Endothelial cell of umbilical vein (primary cell): ENCODE measurements around the gene LEP. TPM values are rescaled to one million over a fixed set of nuclear protein-coding genes. Genes with fewer than 3 reads are reported as not detected.

Experiments
- BruUV-seq: library from RNA; stranded (reverse); fragments of 400-500 nt; replicated peaks from 2 replicates; lab custom pipeline; 2021; lab: Mats Ljungman, UMichigan
- CTCF ChIA-PET: fragments of 300-600, 350-600 bp; sonication (Branson Sonifier 250); formaldehyde crosslinking; loops from one replicate; lab custom pipeline; 2021; ENCODE audit warnings: antibody characterized with exemption, inconsistent platforms; lab: Charles Lee
- POLR2A ChIA-PET: fragments of 300-600, 350-600 bp; sonication (Branson Sonifier 250); formaldehyde crosslinking; loops from one replicate; lab custom pipeline; 2021; ENCODE audit warnings: antibody characterized with exemption, inconsistent platforms; lab: Charles Lee
- DNase-seq: peaks from one replicate; pipeline ENCODE4 v3.0.0-alpha.2; 2011; ENCODE audit warnings: low read depth, low spot score
- FAIRE-seq: peaks from 2 replicates; lab custom pipeline; 2011; peaks lifted over from hg19 to GRCh38; lab: Jason Lieb, UNC
- H2AFZ ChIP-seq: 2 replicates; pipeline ENCODE4 v1.6.0; 2012; ENCODE audit warnings: low read depth, low read length, control low read depth, inconsistent platforms
- H3K27ac ChIP-seq: 2 replicates; pipeline ENCODE4 v1.5.1; 2011; ENCODE audit warnings: low read depth, mild to moderate bottlenecking, control low read depth, low read length, moderate library complexity; ENCODE audit not compliant: insufficient read depth
- H3K27me3 ChIP-seq, 2 experiments: 2 replicates each; pipeline versions ENCODE4 v1.6.0 to v1.6.1; 2011; ENCODE audit warnings: low read length in 2 of 2, mixed read lengths in 1 of 2; ENCODE audit not compliant: control insufficient read depth in 2 of 2, insufficient read depth in 2 of 2
- H3K36me3 ChIP-seq, 2 experiments: 2 replicates in 1 of 2; 3 replicates in 1 of 2; pipeline ENCODE4 v1.5.1; 2011; ENCODE audit warnings: low read length in 2 of 2, mild to moderate bottlenecking in 1 of 2, moderate library complexity in 1 of 2; ENCODE audit not compliant: control insufficient read depth in 2 of 2, insufficient read depth in 2 of 2; ENCODE audit errors: extremely low read depth in 1 of 2
- H3K4me1 ChIP-seq: 3 replicates; pipeline ENCODE4 v1.5.1; 2011; ENCODE audit warnings: mild to moderate bottlenecking, low read length; ENCODE audit not compliant: control insufficient read depth, insufficient read depth; ENCODE audit errors: extremely low read depth
- H3K4me2 ChIP-seq: 2 replicates; pipeline ENCODE4 v1.6.1; 2011; ENCODE audit warnings: low read length, control low read depth, mixed read lengths; ENCODE audit not compliant: insufficient read depth
- H3K4me3 ChIP-seq, 3 experiments: fragments of 200-600 bp in 1 of 3; sonication (generic), shearing (Covaris generic) in 1 of 3; replicated peaks in 1 of 3; 2 replicates each; pipeline ENCODE4 v1.5.1; 2011 to 2016; ENCODE audit warnings: control low read depth in 3 of 3, low read length in 3 of 3, mild to moderate bottlenecking in 2 of 3, inconsistent platforms in 1 of 3, low read depth in 1 of 3, moderate library complexity in 1 of 3; ENCODE audit not compliant: insufficient read depth in 1 of 3
- H3K79me2 ChIP-seq: 2 replicates; pipeline ENCODE4 v1.6.0; 2012; ENCODE audit warnings: low read length, inconsistent platforms; ENCODE audit not compliant: control insufficient read depth, insufficient read depth
- H3K9ac ChIP-seq: replicated peaks from 2 replicates; pipeline ENCODE3; 2011; ENCODE audit warnings: low read length, control low read depth; ENCODE audit not compliant: insufficient read depth; ENCODE audit errors: extremely low read depth
- H3K9me1 ChIP-seq: replicated peaks from 3 replicates; pipeline ENCODE4 v1.6.0; 2011; ENCODE audit warnings: mild to moderate bottlenecking, low read length; ENCODE audit not compliant: control insufficient read depth, insufficient read depth; ENCODE audit errors: extremely low read depth
- H3K9me3 ChIP-seq: replicated peaks from 2 replicates; pipeline ENCODE4 v1.5.1; 2012; ENCODE audit warnings: low read length, inconsistent platforms; ENCODE audit not compliant: control insufficient read depth, insufficient read depth
- H4K20me1 ChIP-seq: replicated peaks from 2 replicates; pipeline ENCODE3; 2011; ENCODE audit warnings: mild to moderate bottlenecking, low read length; ENCODE audit not compliant: control insufficient read depth, insufficient read depth; ENCODE audit errors: extremely low read depth
- EZH2 ChIP-seq: IDR thresholded peaks from 2 replicates; pipeline ENCODE4 v1.6.1; 2012; ENCODE audit warnings: borderline replicate concordance, low read depth, mild to moderate bottlenecking, moderate library complexity, low read length, inconsistent platforms; ENCODE audit not compliant: severe bottlenecking
- FOS ChIP-seq: IDR thresholded peaks from 2 replicates; pipeline ENCODE4 v1.6.1; 2011; ENCODE audit warnings: mild to moderate bottlenecking, low read length, moderate library complexity, borderline replicate concordance; ENCODE audit not compliant: insufficient read depth
- GATA2 ChIP-seq: IDR thresholded peaks from 2 replicates; pipeline ENCODE4 v1.7.0; 2011; ENCODE audit warnings: low read depth, mild to moderate bottlenecking, moderate library complexity, mixed read lengths, low read length; ENCODE audit not compliant: insufficient read length, insufficient read depth
- JUN ChIP-seq: IDR thresholded peaks from 2 replicates; pipeline ENCODE4 v1.6.1; 2011; ENCODE audit warnings: borderline replicate concordance, low read depth; ENCODE audit not compliant: insufficient read length, insufficient read depth
- MAX ChIP-seq: IDR thresholded peaks from 2 replicates; pipeline ENCODE4 v1.6.1; 2011; ENCODE audit not compliant: insufficient read depth, insufficient read length
- MYC ChIP-seq: IDR thresholded peaks from one replicate; pipeline ENCODE4 v1.6.1; 2011; ENCODE audit warnings: mild to moderate bottlenecking, low read depth, low read length
- POLR2A ChIP-seq: IDR thresholded peaks from 2 replicates; pipeline ENCODE4 v1.6.1; 2012; ENCODE audit warnings: low read depth, mild to moderate bottlenecking, control low read depth, low read length
- POLR2AphosphoS5 ChIP-seq: IDR thresholded peaks from 2 replicates; pipeline ENCODE4 v1.6.1; 2012; ENCODE audit warnings: low read depth, mild to moderate bottlenecking, control low read depth, low read length, moderate library complexity; ENCODE audit not compliant: insufficient read depth
- dilution Hi-C: fragments of 300-500 bp; cut with MboI; formaldehyde crosslinking; loops from one replicate; pipeline ENCODE4 v1.15.0; 2019; ENCODE audit warnings: low sequenced_read_pairs; ENCODE audit not compliant: extremely low pct_ligation_motif_present
- intact Hi-C: fragments of 100-400 bp; cut with micrococcal nuclease; formaldehyde crosslinking; loops from one replicate; pipeline ENCODE4 v1.10.0; 2022
- polyA plus RNA-seq, 4 experiments: library from polyadenylated mRNA; depleted of rRNA in 3 of 4; stranded (reverse) in 3 of 4; unstranded in 1 of 4; fragments of >200 nt; gene quantifications; 2 replicates each; pipeline versions ENCODE4 v1.2.1 to v1.2.3, GENCODE V29; 2011 to 2012; ENCODE audit warnings: missing spikeins in 1 of 4
- total RNA-seq: library from RNA; stranded (reverse); gene quantifications from 2 replicates; pipeline ENCODE4 v1.2.3, GENCODE V29; 2021
- TF ChIP-seq, protein P1 (sequence below), 2 donors: IDR thresholded peaks; 1 replicate in 1 of 2; 2 replicates in 1 of 2; pipeline ENCODE4 v1.5.1; 2011; ENCODE audit warnings: low read length in 2 of 2, mild to moderate bottlenecking in 2 of 2, moderate library complexity in 2 of 2, control low read depth in 1 of 2, inconsistent platforms in 1 of 2, low read depth in 1 of 2; ENCODE audit not compliant: insufficient read depth in 1 of 2; ENCODE audit errors: extremely low read depth in 1 of 2

LEP gene
- total and polyA plus RNA-seq, 2 donors (not counting 3 experiments of a cell fraction or from before 2014, with no cell fraction given): not detected

- DNase-seq: no peak
- no peaks in the 10 kb centered on the region for H3K9me3 ChIP-seq
- H3K9ac ChIP-seq: no peak overlapping the region
- dilution Hi-C loops: no loop called here
- H3K79me2 ChIP-seq: no peaks in the 10 kb centered on the region
- CTCF ChIA-PET: no interaction called here
- H3K9me1 ChIP-seq: no peaks in the 10 kb centered on the region
- no peaks in the 10 kb centered on the region for H4K20me1 ChIP-seq
- no peak for TF ChIP-seq GATA2
- no peak for TF ChIP-seq POLR2A
- no peak for TF ChIP-seq EZH2
- TF ChIP-seq, protein P1, sequence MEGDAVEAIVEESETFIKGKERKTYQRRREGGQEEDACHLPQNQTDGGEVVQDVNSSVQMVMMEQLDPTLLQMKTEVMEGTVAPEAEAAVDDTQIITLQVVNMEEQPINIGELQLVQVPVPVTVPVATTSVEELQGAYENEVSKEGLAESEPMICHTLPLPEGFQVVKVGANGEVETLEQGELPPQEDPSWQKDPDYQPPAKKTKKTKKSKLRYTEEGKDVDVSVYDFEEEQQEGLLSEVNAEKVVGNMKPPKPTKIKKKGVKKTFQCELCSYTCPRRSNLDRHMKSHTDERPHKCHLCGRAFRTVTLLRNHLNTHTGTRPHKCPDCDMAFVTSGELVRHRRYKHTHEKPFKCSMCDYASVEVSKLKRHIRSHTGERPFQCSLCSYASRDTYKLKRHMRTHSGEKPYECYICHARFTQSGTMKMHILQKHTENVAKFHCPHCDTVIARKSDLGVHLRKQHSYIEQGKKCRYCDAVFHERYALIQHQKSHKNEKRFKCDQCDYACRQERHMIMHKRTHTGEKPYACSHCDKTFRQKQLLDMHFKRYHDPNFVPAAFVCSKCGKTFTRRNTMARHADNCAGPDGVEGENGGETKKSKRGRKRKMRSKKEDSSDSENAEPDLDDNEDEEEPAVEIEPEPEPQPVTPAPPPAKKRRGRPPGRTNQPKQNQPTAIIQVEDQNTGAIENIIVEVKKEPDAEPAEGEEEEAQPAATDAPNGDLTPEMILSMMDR (IDR thresholded peaks at IDR 0.05; ENCODE audit: extremely low read depth in 1 of 2, insufficient read depth in 1 of 2, low read depth in 1 of 2, low read length in 2 of 2): no peak
- TF ChIP-seq MYC: no peak
- TF ChIP-seq FOS: no peak
- TF ChIP-seq JUN: no peak
- TF ChIP-seq MAX: no peak
- no peak for TF ChIP-seq POLR2AphosphoS5
- intact Hi-C loops: no loop called here
- H3K4me1 ChIP-seq: no peaks in the 10 kb centered on the region
- H3K4me2 ChIP-seq: no peak overlapping the region
- no TSS peak for BruUV-seq
- peaks cover 9 to 13% of the 10 kb centered on the region in 2 experiments for H3K27me3 ChIP-seq
- H2AFZ ChIP-seq: no peak overlapping the region
- H3K36me3 ChIP-seq: no peaks in the 10 kb centered on the region
- POLR2A ChIA-PET: no interaction called here
- no peak overlapping the region for H3K4me3 ChIP-seq
- no peak for FAIRE-seq
- no peak overlapping the region for H3K27ac ChIP-seq
Measured at GRCh38 chr7:128235471-128235870, 5.6 kb upstream of the LEP start.
